GM04504 (cell line): Measurements from ENCODE around the gene ADARB1.
"Not testable (repeated sequence)": the region's sequence is repeated elsewhere in the genome, so short reads cannot be mapped to it uniquely, and the experiment has no call there.

Experiments used
- DNase-seq: peaks from one replicate; pipeline ENCODE4 v3.0.0-alpha.2; 2012; ENCODE audit warnings: low read depth

The ADARB1 gene

GRCh38 chr21:45074048-45074817, at the start of gene ADARB1:
Gene ADARB1 (plus strand): TSS chr21:45074580. CDS start chr21:45171657, 97,077 bp downstream.
- DNase-seq: no peak

GRCh38 chr21:45026066-45026745, 48.2 kb upstream of the ADARB1 start:
- DNase-seq: no peak

GRCh38 chr21:45026826-45027225, 47.6 kb upstream of the ADARB1 start:
- DNase-seq: no peak

- no peak for DNase-seq
Observed at GRCh38 chr21:45027241-45028196, 46.9 kb upstream of the ADARB1 start.

GRCh38 chr21:45028645-45029044, 45.7 kb upstream of the ADARB1 start:
- not testable (repeated sequence) for DNase-seq

- no peak for DNase-seq
Observed at GRCh38 chr21:45029298-45029947, 45.0 kb upstream of the ADARB1 start.

GRCh38 chr21:45029948-45030681, 44.3 kb upstream of the ADARB1 start:
- no peak for DNase-seq

- DNase-seq: no peak
Observed at GRCh38 chr21:45030682-45031570, 43.5 kb upstream of the ADARB1 start.

GRCh38 chr21:45031571-45032191, 42.7 kb upstream of the ADARB1 start:
- no peak for DNase-seq

GRCh38 chr21:45032332-45032731, 42.0 kb upstream of the ADARB1 start:
- DNase-seq: no peak

- no peak for DNase-seq
Observed at GRCh38 chr21:45032977-45033710, 41.2 kb upstream of the ADARB1 start.

GRCh38 chr21:45033791-45034555, 40.4 kb upstream of the ADARB1 start:
- DNase-seq: no peak

- no peak for DNase-seq
Observed at GRCh38 chr21:45034556-45035476, 39.6 kb upstream of the ADARB1 start.

- DNase-seq: no peak
Observed at GRCh38 chr21:45035477-45035848, 38.9 kb upstream of the ADARB1 start.

GRCh38 chr21:45036630-45037029, 37.8 kb upstream of the ADARB1 start:
- DNase-seq: no peak

GRCh38 chr21:45037986-45038385, 36.4 kb upstream of the ADARB1 start:
- DNase-seq: no peak
